K562 (cell line): ENCODE measurements around the gene TJAP1. TPM values are rescaled to one million over a fixed set of nuclear protein-coding genes. Genes with fewer than 3 reads are reported as not detected.

ENCODE experiments used
- ATAC-seq: fragments of 200-7000 bp; cut with Tn5 transposase; 3 replicates; pipeline ENCODE4 v1.9.1; 2020; ENCODE audit warnings: moderate library complexity
- BruUV-seq: library from RNA; stranded (reverse); fragments of 400-500 nt; replicated peaks from 2 replicates; lab custom pipeline; 2021; lab: Mats Ljungman, UMichigan
- CTCF ChIA-PET: fragments of 300-600 bp; formaldehyde crosslinking; extraction: SDS; loops from one replicate; lab custom pipeline; 2021; ENCODE audit warnings: low intra/inter-chr PET ratio; lab: Yijun Ruan, JAX
- POLR2A ChIA-PET: fragments of 300-600, 350-650 bp; sonication (Branson Sonifier 250); formaldehyde crosslinking; extraction: SDS; loops from one replicate; lab custom pipeline; 2021; ENCODE audit warnings: antibody characterized with exemption, inconsistent platforms; lab: Yijun Ruan, JAX
- DNase-seq, 4 experiments: peaks; one replicate each; pipeline versions ENCODE4 v3.0.0 to v3.0.0-alpha.2; 2011 to 2018; ENCODE audit warnings: low spot score in 3 of 4, mixed read lengths in 3 of 4; ENCODE audit errors: extremely low read depth in 1 of 4
- FAIRE-seq: peaks from 2 replicates; lab custom pipeline; 2011; peaks lifted over from hg19 to GRCh38; lab: Jason Lieb, UNC
- H2AFZ ChIP-seq: 2 replicates; pipeline ENCODE4 v1.6.0; 2011; ENCODE audit warnings: low read depth, low read length, control low read depth, inconsistent platforms
- H3K27ac ChIP-seq: fragments of 200-600 bp; 3 replicates; pipeline ENCODE4 v1.8.0; 2011; ENCODE audit warnings: low read depth, mild to moderate bottlenecking, control low read depth, inconsistent platforms, low read length, moderate library complexity, mixed read lengths; ENCODE audit errors: extremely low read depth
- H3K27me3 ChIP-seq, 2 experiments: fragments of 300-600 bp in 1 of 2; 2 replicates in 1 of 2; 3 replicates in 1 of 2; pipeline versions ENCODE4 v1.6.0 to v1.8.0; 2011; ENCODE audit warnings: inconsistent platforms in 2 of 2, low read length in 2 of 2, mild to moderate bottlenecking in 1 of 2, mixed read lengths in 1 of 2, moderate library complexity in 1 of 2; ENCODE audit not compliant: control insufficient read depth in 2 of 2, insufficient read depth in 2 of 2
- H3K36me3 ChIP-seq: fragments of 300-600 bp; 3 replicates; pipeline ENCODE4 v1.8.0; 2011; ENCODE audit warnings: mild to moderate bottlenecking, low read length, inconsistent platforms; ENCODE audit not compliant: control insufficient read depth, insufficient read depth
- H3K4me1 ChIP-seq, 2 experiments: fragments of 200-600 bp in 1 of 2; replicated peaks in 1 of 2; 2 replicates in 1 of 2; 3 replicates in 1 of 2; pipeline versions ENCODE4 v1.5.1 to v1.8.0; 2011; ENCODE audit warnings: inconsistent platforms in 2 of 2, low read length in 2 of 2, mild to moderate bottlenecking in 1 of 2, mixed read lengths in 1 of 2, moderate library complexity in 1 of 2; ENCODE audit not compliant: control insufficient read depth in 2 of 2, insufficient read depth in 2 of 2
- H3K4me2 ChIP-seq: 2 replicates; pipeline ENCODE4 v1.6.1; 2011; ENCODE audit warnings: low read length, control low read depth, inconsistent platforms, mixed read lengths; ENCODE audit not compliant: insufficient read depth
- H3K4me3 ChIP-seq: fragments of 200-600 bp; sonication (generic), shearing (Covaris generic); 2 replicates; pipeline ENCODE4 v1.5.1; 2016; ENCODE audit warnings: control low read depth, inconsistent platforms
- H3K79me2 ChIP-seq: fragments of 200-600 bp; 3 replicates; pipeline ENCODE4 v1.8.0; 2011; ENCODE audit warnings: low read length, inconsistent platforms; ENCODE audit not compliant: control insufficient read depth, insufficient read depth
- H3K9ac ChIP-seq, 2 experiments: 2 replicates each; pipeline versions ENCODE4 v1.6.0 to v1.6.1; 2011; ENCODE audit warnings: low read depth in 2 of 2, low read length in 2 of 2, control low read depth in 1 of 2, inconsistent platforms in 1 of 2, mild to moderate bottlenecking in 1 of 2, mixed read lengths in 1 of 2; ENCODE audit not compliant: insufficient read depth in 1 of 2
- H3K9me1 ChIP-seq: one replicate; pipeline ENCODE4 v1.6.0; 2011; ENCODE audit warnings: inconsistent platforms, mild to moderate bottlenecking, low read length, moderate library complexity; ENCODE audit not compliant: control insufficient read depth, insufficient read depth
- H3K9me3 ChIP-seq: replicated peaks from 2 replicates; pipeline ENCODE4 v1.5.1; 2011; ENCODE audit warnings: low read depth, low read length, inconsistent platforms; ENCODE audit not compliant: control insufficient read depth, insufficient read depth
- H4K20me1 ChIP-seq: replicated peaks from 2 replicates; pipeline ENCODE4 v1.6.1; 2011; ENCODE audit warnings: low read length, inconsistent platforms, mixed read lengths; ENCODE audit not compliant: control insufficient read depth, insufficient read depth
- EP400 ChIP-seq: fragments of 450-650 bp; IDR thresholded peaks from 2 replicates; pipeline ENCODE4 v1.6.1; 2017; ENCODE audit warnings: antibody characterized with exemption, mild to moderate bottlenecking, moderate library complexity
- RBFOX2 ChIP-seq: fragments of 200-400 bp; formaldehyde crosslinking; IDR thresholded peaks from 2 replicates; pipeline ENCODE4 v1.6.1; 2017; ENCODE audit warnings: low read depth, mild to moderate bottlenecking, low read length, moderate library complexity
- SUPT5H ChIP-seq: fragments of 450-650 bp; IDR thresholded peaks from 2 replicates; pipeline ENCODE4 v1.6.1; 2016
- TAF7 ChIP-seq: fragments of 450-650 bp; IDR thresholded peaks from 2 replicates; pipeline ENCODE4 v1.6.1; 2016; ENCODE audit warnings: missing genetic modification characterization, missing compliant biosample characterization
- USF1 ChIP-seq: sonication (generic); formaldehyde crosslinking; IDR thresholded peaks from 2 replicates; pipeline ENCODE4 v1.9.0; 2022; ENCODE audit warnings: mild to moderate bottlenecking, missing genetic modification reagents
- WGBS: fragments of 100-300 bp; shearing (Covaris generic); methylation state at CpG from one replicate; pipeline ENCODE4 v1.1.6; 2016; ENCODE audit warnings: low coverage, mixed read lengths; ENCODE audit not compliant: insufficient coverage; ENCODE audit errors: missing lambda C conversion rate; 5-methylcytosine and 5-hydroxymethylcytosine counted together
- in situ Hi-C: fragments of 300-500 bp; cut with MboI; formaldehyde crosslinking; loops from 4 replicates; pipeline ENCODE4 v1.15.0; 2018; ENCODE audit warnings: inconsistent platforms, mixed read lengths
- intact Hi-C: fragments of 100-400 bp; cut with micrococcal nuclease; formaldehyde crosslinking; loops from 2 replicates; pipeline ENCODE4 v1.14.2; 2022
- polyA plus RNA-seq, 8 experiments: library from polyadenylated mRNA; depleted of rRNA in 4 of 8; stranded (reverse) in 5 of 8; unstranded in 3 of 8; fragments of >200 nt; fragmentation: Nextera tagmentation in 2 of 8; fragmentation: Illumina TruSeq in 1 of 8; extraction: Ambion mirVana in 2 of 8; extraction: Trizol in 1 of 8; gene quantifications; 2 replicates each; pipeline versions ENCODE4 v1.2.1 to v1.2.3, GENCODE V29; 2011 to 2014; ENCODE audit warnings: inconsistent platforms in 1 of 8, missing spikeins in 1 of 8
- total RNA-seq, 7 experiments: library from RNA; depleted of rRNA in 6 of 7; stranded (reverse); fragments of >200 nt in 6 of 7; fragmentation: Illumina TruSeq in 2 of 7; extraction: Trizol in 2 of 7; gene quantifications; 2 replicates each; pipeline versions ENCODE4 v1.2.1 to v1.2.3, GENCODE V29; 2011 to 2021; ENCODE audit warnings: low replicate concordance in 1 of 7

The TJAP1 gene
- total and polyA plus RNA-seq, 9 of the 15 experiments (the other 6 are each of a cell fraction or from before 2014, with no cell fraction given) = 0.06 to 35.8 (median 16.2) TPM

GRCh38 chr6:43522547-43523261 lies 45.3 kb downstream of the TJAP1 start (continued):
- TF ChIP-seq TAF7 (tag) = no peak
- TF ChIP-seq, all 486 proteins: peak for 17

- TF ChIP-seq USF1 (CRISPR knock-in tag) (peak; percentile 3; the same call in 1 of the 2 replicates), SUPT5H (0 out of 2 replicates have a peak, but pooled peaks have one; percentile 17), RBFOX2 (peak; percentile 35; the same call in 1 of the 2 replicates), EP400 (no peak)
- peak; percentile 4 for ATAC-seq
- POLR2A ChIA-PET = interaction anchor here (0.6 to 4.5 kb wide), 8 partner anchors 10 to 644 kb away, joined by 3 to 21 read pairs (median 4); partner anchors contain the start of gene LRRC73
Measured at GRCh38 chr6:43523284-43523683, 45.9 kb downstream of the TJAP1 start.

More at GRCh38 chr6:43523284-43523683, 45.9 kb downstream of the TJAP1 start:
- Histone ChIP-seq H3K36me3 (peaks cover 97% of the 10 kb centered on the region), H3K27ac (no peak overlapping the region), H3K79me2 (peaks cover 18% of the 10 kb centered on the region), H3K4me1 (peaks cover 6 to 11% of the 10 kb centered on the region in 2 experiments; a peak in 3 of 5 replicates), H3K4me2 (no peak overlapping the region), H2AFZ (no peak overlapping the region), H3K9me1 (peaks cover 3% of the 10 kb centered on the region), H4K20me1 (peaks cover 7% of the 10 kb centered on the region; the same call in 1 of the 2 replicates), H3K4me3 (no peak overlapping the region), H3K27me3 (no peaks in the 10 kb centered on the region), H3K9me3 (no peaks in the 10 kb centered on the region), H3K9ac (peak overlapping the region in 1 of 2 experiments; percentile 18; a peak in 1 of 4 replicates)
- in situ Hi-C loops (no loop called here), intact Hi-C loops (no loop called here)
- BruUV-seq = no TSS peak
- no peak for DNase-seq
- 87% methylated on average over 3 of the region's 3 CpGs for WGBS
- CTCF ChIA-PET = no interaction called here
- FAIRE-seq = no peak
